CD4-positive, alpha-beta T cell treated with Interleukin-15 for 1 hour (primary cell): ENCODE measurements around the gene CNRIP1.
A peak's percentile ranks its signal among the peaks of the same experiment; 100 is the strongest.
"Not testable (repeated sequence)": the region's sequence is repeated elsewhere in the genome, so short reads cannot be mapped to it uniquely, and the experiment has no call there.

Experiments
- DNase-seq: peaks from one replicate; pipeline ENCODE4 v3.0.0-alpha.2; 2020

The CNRIP1 gene, protein sequence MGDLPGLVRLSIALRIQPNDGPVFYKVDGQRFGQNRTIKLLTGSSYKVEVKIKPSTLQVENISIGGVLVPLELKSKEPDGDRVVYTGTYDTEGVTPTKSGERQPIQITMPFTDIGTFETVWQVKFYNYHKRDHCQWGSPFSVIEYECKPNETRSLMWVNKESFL

DNA sequence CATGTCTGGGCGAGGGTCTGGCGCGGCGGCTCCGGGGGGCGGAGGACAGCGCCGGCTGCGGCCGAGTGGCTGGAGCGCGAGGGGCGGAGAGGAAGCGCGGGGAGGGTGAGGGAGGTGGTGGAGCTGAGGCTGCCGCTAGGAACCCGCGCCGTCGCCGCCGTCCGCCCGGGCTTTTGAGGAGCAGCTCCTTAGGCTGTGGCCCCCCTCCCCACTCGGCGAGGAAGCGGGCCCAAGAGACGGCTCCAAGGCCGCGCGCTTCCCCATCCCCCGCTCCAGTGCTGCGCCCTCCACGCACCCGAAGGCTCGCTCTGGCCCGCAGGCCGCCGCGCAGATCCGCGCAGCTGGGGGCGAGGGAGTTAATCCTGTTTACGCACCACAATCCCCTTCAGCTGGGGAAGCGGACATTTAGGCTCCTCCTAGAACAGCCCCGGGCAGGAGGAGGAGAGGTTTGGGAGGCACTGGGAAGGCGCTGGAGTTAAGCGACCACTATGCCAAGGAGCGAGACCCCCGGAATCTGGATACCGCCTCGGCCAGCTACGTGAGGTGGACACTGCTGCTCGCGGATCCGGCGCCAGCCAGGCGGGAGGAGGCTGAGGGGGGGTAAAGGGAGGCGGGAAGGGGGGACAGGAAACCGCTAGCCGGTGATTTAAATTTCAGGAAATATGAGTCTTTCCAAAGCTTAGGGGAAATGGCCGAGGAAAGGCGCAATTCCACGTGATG lies at the start of gene CNRIP1:
Gene CNRIP1 (minus strand): TSS at position 552 of the 720 bp plus-strand sequence. CDS start 549 bp downstream, at position 3.
- no peak for DNase-seq

DNA sequence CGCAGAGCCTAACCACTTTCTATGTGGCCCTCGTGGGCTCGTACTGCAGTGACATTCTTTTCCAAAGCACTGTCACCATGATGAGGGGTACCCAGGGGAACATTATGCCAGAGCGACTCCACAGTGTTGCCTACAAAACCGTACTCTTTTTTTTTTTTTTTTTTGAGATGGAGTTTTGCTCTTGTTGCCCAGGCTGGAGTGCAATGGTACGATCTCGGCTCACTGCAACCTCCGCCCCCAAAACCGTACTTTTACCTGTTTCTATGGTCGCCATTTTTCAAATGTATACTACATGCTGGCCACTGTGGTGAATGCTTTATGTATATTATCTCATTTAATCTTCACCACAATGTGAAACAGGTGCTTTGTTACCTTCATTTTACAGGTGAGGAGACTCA lies 49.6 kb upstream of the CNRIP1 start:
- no peak for DNase-seq

DNA sequence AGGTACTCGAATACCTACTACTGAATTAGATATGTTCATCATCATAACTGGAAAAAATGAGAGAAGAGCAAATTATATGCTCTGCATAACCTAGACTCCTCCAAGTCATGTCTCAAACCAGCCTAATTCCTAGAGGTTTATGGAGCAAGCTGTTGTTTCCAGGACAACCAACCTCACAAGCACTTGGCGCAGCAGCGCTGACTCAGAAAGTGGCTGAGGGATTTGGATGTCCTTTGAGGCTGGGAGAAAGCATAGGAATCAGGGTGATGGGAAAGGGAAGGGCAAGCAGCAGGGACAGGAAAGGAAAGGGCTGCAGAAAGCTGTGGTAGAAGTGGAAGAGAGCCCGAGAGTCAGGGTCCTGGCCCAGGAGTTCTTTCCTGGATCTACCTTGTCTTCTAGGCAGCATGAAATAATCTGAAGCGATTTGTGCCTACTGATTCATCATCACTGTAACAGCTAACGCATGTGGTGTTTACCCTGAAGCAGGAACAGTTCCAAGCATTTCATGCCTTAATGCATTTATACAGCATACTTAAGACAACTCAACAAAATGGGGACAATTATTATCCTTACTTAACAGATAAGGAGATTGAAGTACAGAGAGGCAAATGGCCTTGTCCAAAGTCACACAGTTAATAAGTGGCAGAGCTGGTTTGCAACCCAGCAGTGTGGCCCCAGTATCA lies 49.0 kb upstream of the CNRIP1 start:
- DNase-seq: no peak

DNA sequence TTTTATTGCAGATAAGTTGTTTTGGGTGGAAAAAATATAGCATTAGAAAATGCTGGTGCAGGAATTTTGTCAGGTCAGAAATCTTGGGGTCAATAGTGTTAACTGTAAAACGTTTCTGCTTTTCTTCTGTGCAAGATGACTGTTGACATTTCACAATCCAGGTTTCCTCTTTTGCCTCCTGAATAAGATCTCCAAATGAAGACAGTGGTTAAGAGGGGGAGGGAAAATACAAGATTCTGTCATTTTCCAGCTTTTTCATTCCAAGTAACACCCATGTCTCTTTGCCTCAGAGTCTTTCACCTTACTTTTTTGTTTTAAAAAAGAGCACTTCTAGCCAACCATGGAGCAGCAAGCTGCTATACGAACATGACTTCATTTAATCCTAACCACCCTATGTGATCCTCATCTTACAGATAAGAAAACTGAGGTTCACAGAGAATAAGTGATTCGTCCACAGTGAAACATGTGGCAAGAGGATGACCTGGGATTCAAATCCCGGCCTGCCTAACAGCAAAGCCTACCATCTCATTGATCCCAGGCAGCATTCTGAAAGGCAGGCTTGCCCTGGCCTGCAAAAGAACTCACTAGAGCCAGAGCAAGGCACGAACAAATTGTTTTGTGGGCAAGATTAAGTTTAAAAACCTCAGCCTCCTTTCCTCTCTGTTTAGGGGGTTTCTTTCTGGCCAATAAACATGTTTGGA lies 48.4 kb upstream of the CNRIP1 start:
- no peak for DNase-seq

DNA sequence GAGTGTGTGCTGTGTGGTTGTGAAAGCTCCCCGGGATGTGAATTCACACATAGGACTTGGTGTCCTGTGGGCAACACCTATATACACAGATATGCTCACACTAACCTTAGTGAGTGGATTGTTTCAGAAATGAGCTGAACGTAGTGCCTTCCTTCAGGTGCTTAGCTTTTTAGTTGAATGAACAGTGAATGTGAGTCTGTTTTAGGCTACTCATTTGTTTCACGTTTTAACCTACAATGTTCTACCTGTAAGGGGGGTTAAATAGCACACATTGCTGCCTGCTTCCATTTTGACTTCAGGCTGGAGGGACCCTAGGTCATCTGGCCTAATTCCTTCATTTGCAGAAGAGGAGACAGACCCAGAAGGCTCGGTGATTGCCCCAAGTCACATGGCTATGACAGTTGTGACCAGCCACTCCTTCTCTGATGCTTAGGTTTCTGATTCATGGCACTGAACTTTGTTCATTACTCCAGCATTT lies 46.4 kb upstream of the CNRIP1 start:
- peak; percentile 64 for DNase-seq

DNA sequence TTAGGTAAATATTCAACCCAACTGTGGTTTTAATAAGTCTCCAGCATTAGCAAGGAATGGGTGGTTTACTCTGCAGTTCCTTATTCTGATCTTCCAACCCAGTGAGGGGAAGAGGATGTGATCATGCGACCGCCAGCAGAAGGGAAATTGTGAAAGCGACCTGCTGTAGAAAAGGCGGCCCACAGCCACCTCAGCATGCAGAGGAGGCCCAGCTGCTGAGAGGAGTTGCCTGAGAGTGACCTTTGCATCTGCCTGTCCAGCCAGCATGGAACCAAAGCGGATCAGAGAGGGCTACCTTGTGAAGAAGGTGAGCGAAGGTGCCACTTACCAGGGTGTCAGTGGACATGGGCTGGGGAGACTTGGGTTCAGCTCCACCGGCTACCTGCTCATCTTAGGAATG lies 45.3 kb upstream of the CNRIP1 start, which contains the start of gene PLEK:
Gene PLEK (plus strand): TSS at position 196 of the 400 bp plus-strand sequence. CDS start 70 bp downstream, at position 266.
- peak; percentile 79 for DNase-seq

DNA sequence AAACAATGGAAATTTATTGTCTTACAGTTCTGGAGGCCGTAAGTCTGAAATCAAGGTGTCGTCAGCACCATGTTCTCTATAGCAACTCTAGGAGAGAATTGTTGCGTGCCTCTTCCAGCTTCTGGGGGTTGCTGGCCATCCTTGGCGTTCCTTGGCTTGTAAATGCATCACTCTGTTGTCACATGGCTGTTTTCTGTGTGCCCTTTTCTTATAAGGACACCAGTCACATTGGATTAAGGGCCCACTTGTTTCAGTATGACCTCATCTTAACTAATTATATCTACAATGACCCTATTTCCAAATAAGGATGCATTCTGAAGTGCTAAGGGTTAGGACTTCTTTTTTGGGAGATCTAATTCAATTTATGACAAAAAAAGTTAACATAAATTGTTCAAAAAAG lies 44.0 kb upstream of the CNRIP1 start:
- no peak for DNase-seq

DNA sequence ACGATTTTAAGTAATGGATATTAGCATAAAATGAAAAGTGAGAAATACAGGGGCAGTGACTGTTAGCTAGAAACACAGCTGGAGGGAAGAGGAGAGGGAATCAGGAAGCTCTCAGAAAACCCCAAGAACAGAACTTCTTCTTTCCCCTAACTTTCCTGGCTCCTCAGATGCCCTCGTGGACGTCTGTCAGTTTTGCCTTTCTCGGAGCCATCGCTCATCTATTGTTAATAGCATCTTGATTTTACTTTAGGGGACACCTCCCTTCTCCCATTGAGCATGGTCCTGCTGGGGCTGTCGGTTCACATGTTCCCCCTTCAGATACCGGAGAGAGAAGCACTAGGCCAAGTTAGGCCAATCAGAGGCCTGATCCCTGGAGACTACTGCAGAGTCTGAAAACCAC lies 43.0 kb upstream of the CNRIP1 start:
- no peak for DNase-seq

DNA sequence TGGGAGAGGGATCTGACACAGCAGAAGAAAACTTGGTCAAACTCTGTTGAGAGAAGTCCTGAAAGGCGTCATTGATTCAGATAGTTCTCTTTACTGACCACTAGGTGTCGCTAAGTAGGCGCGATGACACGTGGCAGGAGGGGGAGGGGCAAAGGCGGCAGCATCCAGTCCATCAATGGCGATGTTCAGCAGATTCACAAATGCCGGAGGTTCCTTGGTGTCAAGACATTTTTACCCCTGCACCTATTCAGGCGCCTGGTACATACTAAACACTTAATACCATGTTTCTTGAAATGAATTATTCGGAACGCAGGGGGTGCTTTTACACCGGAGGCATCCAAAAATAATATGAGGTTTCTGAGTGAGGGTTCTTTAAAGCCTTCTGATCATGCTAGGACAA lies 42.3 kb upstream of the CNRIP1 start:
- DNase-seq: peak; percentile 83

DNA sequence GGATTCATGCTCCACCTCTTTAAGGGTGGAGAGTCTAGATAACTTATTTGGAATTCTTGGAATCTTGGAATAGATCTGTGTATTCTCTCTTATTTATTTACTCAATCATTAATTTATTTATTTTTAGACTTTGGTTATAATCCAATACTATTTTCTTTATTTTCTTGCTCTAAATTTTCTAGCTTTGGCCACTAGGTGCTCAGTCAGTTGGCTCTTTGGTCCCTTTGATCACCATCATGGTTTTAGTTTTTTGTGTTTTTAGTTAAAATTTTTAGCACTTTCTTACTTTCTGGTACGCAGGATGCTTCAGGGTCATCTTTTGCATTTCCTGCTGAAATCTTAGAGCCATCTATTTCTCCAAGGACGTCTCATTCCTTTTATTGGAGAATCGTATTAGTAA lies 40.1 kb upstream of the CNRIP1 start:
- no peak for DNase-seq

DNA sequence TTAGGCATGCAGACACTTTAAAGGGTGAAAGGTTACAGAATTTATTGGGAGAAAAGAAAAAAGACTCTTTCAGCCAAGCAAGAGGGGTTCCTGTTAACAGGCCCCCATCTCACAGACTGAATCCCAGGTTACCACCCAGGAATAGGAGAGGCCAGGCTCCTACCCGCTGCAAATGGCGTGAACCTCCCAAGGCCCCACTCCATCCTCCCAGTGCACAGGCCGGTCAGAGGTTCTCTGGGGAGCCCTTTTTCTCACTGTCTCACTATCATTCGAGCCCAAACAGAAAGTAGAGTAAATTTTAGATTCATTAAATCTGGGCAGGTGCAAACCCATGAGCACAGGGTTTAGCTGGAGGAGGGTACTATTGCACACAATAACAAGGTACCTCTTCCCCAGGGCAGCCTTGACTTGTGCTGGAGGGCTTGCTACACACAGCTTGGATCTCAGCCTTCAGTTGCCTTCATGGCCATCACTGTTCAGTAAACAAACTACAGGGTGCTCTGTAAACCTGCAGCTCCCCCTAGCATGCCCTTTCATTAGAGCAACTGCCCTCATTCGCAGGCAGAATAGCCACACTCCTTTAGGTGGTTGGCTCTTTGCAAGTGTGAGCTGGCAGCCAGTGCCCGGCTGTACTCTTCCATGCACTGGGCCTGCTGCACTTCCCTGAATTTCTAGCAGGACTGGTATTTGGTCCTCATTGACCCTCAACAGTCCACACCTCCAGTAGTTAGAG lies 38.0 kb upstream of the CNRIP1 start:
- peak; percentile 39 for DNase-seq

DNA sequence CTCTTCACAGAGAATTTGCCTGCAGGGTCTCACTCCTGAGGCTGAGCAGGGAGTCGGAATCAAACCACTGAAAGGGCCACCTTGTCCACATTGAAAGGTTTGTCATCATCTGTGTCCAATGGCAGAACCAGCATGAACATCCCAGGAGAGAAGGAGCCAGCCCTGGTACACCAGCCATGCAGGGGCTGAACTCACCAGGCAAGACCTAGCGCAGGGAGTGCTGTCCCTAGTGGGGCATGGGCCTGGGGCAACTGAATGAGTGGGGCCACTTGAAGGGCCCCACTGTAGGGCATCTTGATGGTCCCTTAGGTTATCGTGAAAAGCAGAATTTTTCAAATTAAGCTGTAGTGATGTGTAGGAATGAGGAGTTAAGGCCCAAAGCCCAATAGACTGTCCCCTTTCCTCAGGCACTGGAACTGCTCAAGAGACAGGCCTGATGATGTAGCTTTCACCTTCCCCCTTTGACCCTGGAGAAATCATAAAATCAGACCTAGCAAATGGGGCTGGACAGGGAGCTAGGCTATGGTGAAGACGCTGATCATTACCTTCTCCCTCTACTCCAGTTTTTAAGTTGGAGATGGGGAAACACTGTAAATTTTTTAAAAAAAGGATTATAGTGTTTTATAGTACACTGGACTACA lies 37.0 kb upstream of the CNRIP1 start:
- DNase-seq: no peak

DNA sequence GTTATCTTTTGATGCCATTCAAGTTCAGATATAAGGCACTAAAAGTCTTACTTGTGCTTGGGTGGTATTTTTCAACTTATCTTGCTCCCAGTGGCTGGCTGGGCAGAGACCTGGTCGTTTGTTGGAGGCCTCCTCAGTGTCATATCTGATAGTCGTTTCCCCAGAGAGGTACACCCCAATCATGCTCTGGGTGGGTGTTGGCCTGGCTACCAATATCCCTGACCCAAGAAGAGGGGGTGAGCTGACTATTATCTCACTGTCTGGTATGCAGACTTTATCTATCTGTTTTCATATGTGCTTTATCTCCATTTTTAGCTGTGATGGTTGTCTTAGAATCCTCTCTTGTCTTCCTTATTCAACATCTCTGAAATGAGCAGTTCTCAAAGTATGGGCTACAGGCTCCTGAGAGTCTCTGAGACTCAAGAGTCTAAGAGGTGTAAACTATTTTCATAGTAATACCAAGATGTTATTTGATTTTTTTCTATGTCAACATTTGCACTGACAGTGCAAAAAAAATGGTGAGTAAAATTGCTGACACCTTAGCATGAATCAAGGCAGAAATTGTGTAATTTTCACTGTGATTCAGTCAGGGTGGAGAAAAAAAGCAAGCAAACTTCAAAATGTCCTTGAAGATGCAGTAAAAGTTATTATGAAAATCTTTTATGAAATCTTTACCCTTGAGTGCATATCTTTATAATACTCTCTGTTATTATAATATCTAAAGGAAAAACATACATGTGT lies 33.1 kb upstream of the CNRIP1 start:
- no peak for DNase-seq

DNA sequence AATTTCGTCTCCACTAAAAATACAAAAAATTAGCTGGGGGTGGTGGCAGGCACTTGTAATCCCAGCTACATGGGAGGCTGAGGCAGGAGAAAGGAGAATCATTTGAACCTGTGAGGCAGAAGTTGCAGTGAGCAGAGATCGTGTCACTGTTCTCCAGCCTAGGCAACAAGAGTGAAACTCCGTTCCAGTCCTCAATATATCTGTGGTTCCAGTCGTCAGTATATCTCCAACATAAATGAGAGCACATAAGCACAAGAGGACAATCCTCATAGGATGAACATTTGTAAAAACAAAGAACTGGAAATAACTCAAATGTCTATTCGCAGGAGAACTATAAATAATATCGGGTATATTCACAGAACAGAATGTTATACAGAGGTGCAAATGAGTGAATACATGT lies 32.2 kb upstream of the CNRIP1 start:
- no peak for DNase-seq

DNA sequence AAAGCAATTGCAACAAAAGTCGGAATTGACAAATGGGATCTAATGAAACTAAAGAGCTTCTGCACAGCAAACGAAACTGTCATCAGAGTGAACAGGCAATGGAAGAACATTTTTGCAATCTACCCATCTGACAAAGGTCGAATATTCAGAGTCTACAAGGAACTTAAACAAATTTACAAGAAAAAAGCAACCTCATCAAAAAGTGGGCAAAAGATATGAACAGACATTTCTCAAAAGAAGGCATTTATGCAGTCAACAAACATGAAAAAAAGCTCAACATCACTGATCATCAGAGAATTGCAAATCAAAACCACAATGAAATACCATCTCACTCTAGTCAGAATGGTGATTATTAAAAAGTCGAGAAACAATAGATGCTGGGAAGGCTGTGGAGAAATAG lies 29.3 kb upstream of the CNRIP1 start:
- not testable (repeated sequence) for DNase-seq

DNA sequence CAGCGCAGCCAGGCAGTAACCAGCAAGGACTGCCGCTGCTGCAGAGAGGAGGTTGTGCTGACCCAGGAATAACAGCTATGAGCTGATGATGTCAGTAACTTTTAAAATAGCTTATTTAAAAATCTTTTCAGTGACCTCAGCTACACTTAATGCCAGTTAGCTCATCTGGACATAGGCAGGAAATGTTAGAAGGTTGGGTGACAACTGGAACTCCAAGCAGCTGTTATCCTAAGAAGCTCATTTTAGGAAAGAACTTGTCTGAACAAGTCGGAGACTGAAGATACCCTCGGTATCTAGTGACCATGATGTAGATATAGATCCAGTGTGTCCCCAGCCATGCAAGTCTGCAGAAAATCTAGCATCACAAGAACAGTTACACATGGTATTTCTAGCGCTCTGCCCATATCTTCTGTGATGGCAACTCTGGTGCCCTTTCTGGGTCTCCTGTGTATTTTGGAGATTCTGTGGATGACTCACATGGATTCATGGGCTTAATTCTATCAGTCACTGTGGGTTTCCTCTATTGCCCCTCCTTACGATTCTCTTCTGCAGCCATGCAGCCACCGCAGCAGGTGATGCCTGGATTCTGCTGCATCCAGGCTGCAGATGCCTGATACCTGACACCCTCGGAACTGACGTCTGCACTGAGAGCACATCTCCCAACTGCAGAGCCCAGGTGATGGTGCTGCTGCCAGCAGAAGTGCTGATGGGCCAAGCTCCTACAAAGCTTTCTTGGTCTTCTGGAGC lies 25.6 kb upstream of the CNRIP1 start:
- DNase-seq: no peak

DNA sequence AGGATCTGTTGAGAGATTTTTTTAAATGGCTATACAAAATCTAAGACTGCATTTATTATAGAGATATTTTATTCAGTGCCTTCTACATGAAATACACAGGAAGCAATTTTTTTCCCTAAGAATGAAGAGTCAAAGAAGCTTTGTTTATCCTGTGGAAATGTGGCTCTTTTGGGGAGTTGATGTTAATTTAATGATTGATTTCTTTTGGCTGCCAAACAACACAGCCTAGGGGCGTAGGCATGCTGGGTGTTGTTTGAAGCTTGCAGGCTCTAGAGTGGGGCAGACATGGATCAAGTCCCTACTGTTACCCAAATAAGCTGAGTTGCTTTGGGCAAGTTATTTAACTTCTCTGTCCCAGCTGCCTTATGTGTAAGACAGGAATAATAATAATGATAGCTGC lies 24.3 kb upstream of the CNRIP1 start:
- DNase-seq: no peak

DNA sequence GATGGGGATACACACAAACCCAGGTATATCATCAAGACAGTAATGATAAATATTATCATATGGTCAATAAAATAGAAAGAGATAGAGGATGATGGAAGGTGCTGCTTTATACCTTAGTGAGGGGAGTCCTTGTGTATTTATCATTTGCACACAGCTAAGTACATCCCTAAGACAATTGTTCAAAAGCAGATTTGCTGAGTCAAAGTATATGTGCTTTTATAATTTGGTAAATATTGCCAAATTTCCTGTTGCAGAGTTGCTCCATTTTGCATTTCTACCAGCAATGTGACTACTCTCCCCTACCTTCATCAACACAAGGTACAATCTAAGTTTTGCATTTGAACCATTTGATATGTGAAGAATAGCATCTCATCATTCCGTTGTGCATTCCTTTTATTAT lies 22.7 kb upstream of the CNRIP1 start:
- DNase-seq: no peak

DNA sequence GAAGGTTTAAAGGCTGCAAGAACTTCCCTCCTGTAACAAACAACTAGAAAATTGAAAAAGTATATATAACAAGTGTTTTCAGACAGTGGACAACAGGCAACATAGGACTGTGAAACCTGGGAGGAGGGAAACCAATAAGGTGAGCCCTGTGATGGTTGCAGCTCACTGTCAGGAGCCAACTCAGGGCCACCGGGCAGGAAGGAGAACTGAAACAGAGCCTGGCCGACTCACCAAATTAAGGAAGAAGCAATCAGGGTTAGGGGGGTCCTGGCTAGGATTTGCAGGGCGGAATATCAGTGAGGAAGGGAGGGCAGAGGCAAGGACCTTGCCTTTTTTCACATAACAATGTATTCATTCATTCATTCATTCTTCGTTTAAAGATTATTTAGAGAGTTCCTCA lies 21.8 kb upstream of the CNRIP1 start:
- DNase-seq: no peak

DNA sequence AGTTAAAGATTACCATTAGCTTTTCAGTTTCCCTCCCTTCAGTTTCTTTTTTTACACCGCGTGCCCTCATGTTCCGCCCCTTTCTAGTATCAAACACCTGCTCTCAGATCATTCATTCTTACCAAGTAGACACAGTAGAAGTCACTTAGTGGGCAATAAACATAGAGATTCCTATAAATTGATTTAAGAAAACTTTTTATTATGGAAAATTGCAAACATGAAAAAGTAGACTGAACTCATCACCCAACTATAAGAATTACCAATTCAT lies 21.2 kb upstream of the CNRIP1 start:
- no peak for DNase-seq
